K562 (cell line): ENCODE measurements around the gene RUNDC3A. TPM values are rescaled to one million over a fixed set of nuclear protein-coding genes. Genes with fewer than 3 reads are reported as not detected.

Experiments used
- ATAC-seq: fragments of 200-7000 bp; cut with Tn5 transposase; 3 replicates; pipeline ENCODE4 v1.9.1; 2020; ENCODE audit warnings: moderate library complexity
- BruUV-seq: library from RNA; stranded (reverse); fragments of 400-500 nt; replicated peaks from 2 replicates; lab custom pipeline; 2021; lab: Mats Ljungman, UMichigan
- CTCF ChIA-PET: fragments of 300-600 bp; formaldehyde crosslinking; extraction: SDS; loops from one replicate; lab custom pipeline; 2021; ENCODE audit warnings: low intra/inter-chr PET ratio; lab: Yijun Ruan, JAX
- POLR2A ChIA-PET: fragments of 300-600, 350-650 bp; sonication (Branson Sonifier 250); formaldehyde crosslinking; extraction: SDS; loops from one replicate; lab custom pipeline; 2021; ENCODE audit warnings: antibody characterized with exemption, inconsistent platforms; lab: Yijun Ruan, JAX
- DNase-seq, 4 experiments: peaks; one replicate each; pipeline versions ENCODE4 v3.0.0 to v3.0.0-alpha.2; 2011 to 2018; ENCODE audit warnings: low spot score in 3 of 4, mixed read lengths in 3 of 4; ENCODE audit errors: extremely low read depth in 1 of 4
- FAIRE-seq: peaks from 2 replicates; lab custom pipeline; 2011; peaks lifted over from hg19 to GRCh38; lab: Jason Lieb, UNC
- H2AFZ ChIP-seq: 2 replicates; pipeline ENCODE4 v1.6.0; 2011; ENCODE audit warnings: low read depth, low read length, control low read depth, inconsistent platforms
- H3K27ac ChIP-seq: fragments of 200-600 bp; 3 replicates; pipeline ENCODE4 v1.8.0; 2011; ENCODE audit warnings: low read depth, mild to moderate bottlenecking, control low read depth, inconsistent platforms, low read length, moderate library complexity, mixed read lengths; ENCODE audit errors: extremely low read depth
- H3K27me3 ChIP-seq, 2 experiments: fragments of 300-600 bp in 1 of 2; 2 replicates in 1 of 2; 3 replicates in 1 of 2; pipeline versions ENCODE4 v1.6.0 to v1.8.0; 2011; ENCODE audit warnings: inconsistent platforms in 2 of 2, low read length in 2 of 2, mild to moderate bottlenecking in 1 of 2, mixed read lengths in 1 of 2, moderate library complexity in 1 of 2; ENCODE audit not compliant: control insufficient read depth in 2 of 2, insufficient read depth in 2 of 2
- H3K36me3 ChIP-seq: fragments of 300-600 bp; 3 replicates; pipeline ENCODE4 v1.8.0; 2011; ENCODE audit warnings: mild to moderate bottlenecking, low read length, inconsistent platforms; ENCODE audit not compliant: control insufficient read depth, insufficient read depth
- H3K4me1 ChIP-seq, 2 experiments: fragments of 200-600 bp in 1 of 2; replicated peaks in 1 of 2; 2 replicates in 1 of 2; 3 replicates in 1 of 2; pipeline versions ENCODE4 v1.5.1 to v1.8.0; 2011; ENCODE audit warnings: inconsistent platforms in 2 of 2, low read length in 2 of 2, mild to moderate bottlenecking in 1 of 2, mixed read lengths in 1 of 2, moderate library complexity in 1 of 2; ENCODE audit not compliant: control insufficient read depth in 2 of 2, insufficient read depth in 2 of 2
- H3K4me2 ChIP-seq: 2 replicates; pipeline ENCODE4 v1.6.1; 2011; ENCODE audit warnings: low read length, control low read depth, inconsistent platforms, mixed read lengths; ENCODE audit not compliant: insufficient read depth
- H3K4me3 ChIP-seq: fragments of 200-600 bp; sonication (generic), shearing (Covaris generic); 2 replicates; pipeline ENCODE4 v1.5.1; 2016; ENCODE audit warnings: control low read depth, inconsistent platforms
- H3K79me2 ChIP-seq: fragments of 200-600 bp; 3 replicates; pipeline ENCODE4 v1.8.0; 2011; ENCODE audit warnings: low read length, inconsistent platforms; ENCODE audit not compliant: control insufficient read depth, insufficient read depth
- H3K9ac ChIP-seq, 2 experiments: 2 replicates each; pipeline versions ENCODE4 v1.6.0 to v1.6.1; 2011; ENCODE audit warnings: low read depth in 2 of 2, low read length in 2 of 2, control low read depth in 1 of 2, inconsistent platforms in 1 of 2, mild to moderate bottlenecking in 1 of 2, mixed read lengths in 1 of 2; ENCODE audit not compliant: insufficient read depth in 1 of 2
- H3K9me1 ChIP-seq: one replicate; pipeline ENCODE4 v1.6.0; 2011; ENCODE audit warnings: inconsistent platforms, mild to moderate bottlenecking, low read length, moderate library complexity; ENCODE audit not compliant: control insufficient read depth, insufficient read depth
- H3K9me3 ChIP-seq: replicated peaks from 2 replicates; pipeline ENCODE4 v1.5.1; 2011; ENCODE audit warnings: low read depth, low read length, inconsistent platforms; ENCODE audit not compliant: control insufficient read depth, insufficient read depth
- H4K20me1 ChIP-seq: replicated peaks from 2 replicates; pipeline ENCODE4 v1.6.1; 2011; ENCODE audit warnings: low read length, inconsistent platforms, mixed read lengths; ENCODE audit not compliant: control insufficient read depth, insufficient read depth
- BRCA1 ChIP-seq, 2 experiments: fragments of 450-650 bp in 1 of 2; sonication (generic) in 1 of 2; formaldehyde crosslinking in 1 of 2; IDR thresholded peaks; 2 replicates each; pipeline versions ENCODE4 v1.5.0 to v1.6.1; 2017 to 2020; ENCODE audit warnings: mild to moderate bottlenecking in 1 of 2, missing genetic modification reagents in 1 of 2
- GABPB1 ChIP-seq: sonication (generic); formaldehyde crosslinking; IDR thresholded peaks from 2 replicates; pipeline ENCODE4 v1.8.0; 2022; ENCODE audit warnings: mild to moderate bottlenecking, missing genetic modification reagents
- MEIS2 ChIP-seq: fragments of 450-650 bp; IDR thresholded peaks from 2 replicates; pipeline ENCODE4 v1.6.1; 2014; ENCODE audit warnings: mild to moderate bottlenecking; ENCODE audit not compliant: partially characterized antibody
- NELFE ChIP-seq: IDR thresholded peaks from 2 replicates; pipeline ENCODE4 v1.6.1; 2011; ENCODE audit warnings: mild to moderate bottlenecking; ENCODE audit not compliant: insufficient read depth, insufficient read length
- NFATC3 ChIP-seq: fragments of 450-650 bp; IDR thresholded peaks from 2 replicates; pipeline ENCODE4 v1.6.1; 2017; ENCODE audit warnings: mild to moderate bottlenecking
- NRF1 ChIP-seq, 2 experiments: fragments of 450-650 bp; IDR thresholded peaks in 1 of 2; conservative IDR thresholded peaks in 1 of 2; 2 replicates each; pipeline ENCODE4 v1.6.1; 2014; ENCODE audit warnings: mild to moderate bottlenecking in 2 of 2
- RBM25 ChIP-seq: fragments of 200-400 bp; formaldehyde crosslinking; IDR thresholded peaks from 2 replicates; pipeline ENCODE4 v1.6.1; 2018; ENCODE audit warnings: low read length, low read depth, moderate library complexity; ENCODE audit not compliant: severe bottlenecking
- SETDB1 ChIP-seq: IDR thresholded peaks from one replicate; pipeline ENCODE4 v1.6.1; 2012; ENCODE audit warnings: low read length, control low read depth, inconsistent platforms
- TAF9B ChIP-seq: fragments of 450-650 bp; IDR thresholded peaks from 2 replicates; pipeline ENCODE4 v1.6.1; 2018; ENCODE audit warnings: mild to moderate bottlenecking; ENCODE audit not compliant: partially characterized antibody
- U2AF2 ChIP-seq: fragments of 200-400 bp; formaldehyde crosslinking; optimal IDR thresholded peaks from 2 replicates; pipeline ENCODE3; 2017; ENCODE audit warnings: low read depth, mild to moderate bottlenecking, low read length
- WGBS: fragments of 100-300 bp; shearing (Covaris generic); methylation state at CpG from one replicate; pipeline ENCODE4 v1.1.6; 2016; ENCODE audit warnings: low coverage, mixed read lengths; ENCODE audit not compliant: insufficient coverage; ENCODE audit errors: missing lambda C conversion rate; 5-methylcytosine and 5-hydroxymethylcytosine counted together
- in situ Hi-C: fragments of 300-500 bp; cut with MboI; formaldehyde crosslinking; loops from 4 replicates; pipeline ENCODE4 v1.15.0; 2018; ENCODE audit warnings: inconsistent platforms, mixed read lengths
- intact Hi-C: fragments of 100-400 bp; cut with micrococcal nuclease; formaldehyde crosslinking; loops from 2 replicates; pipeline ENCODE4 v1.14.2; 2022
- polyA plus RNA-seq, 8 experiments: library from polyadenylated mRNA; depleted of rRNA in 4 of 8; stranded (reverse) in 5 of 8; unstranded in 3 of 8; fragments of >200 nt; fragmentation: Nextera tagmentation in 2 of 8; fragmentation: Illumina TruSeq in 1 of 8; extraction: Ambion mirVana in 2 of 8; extraction: Trizol in 1 of 8; gene quantifications; 2 replicates each; pipeline versions ENCODE4 v1.2.1 to v1.2.3, GENCODE V29; 2011 to 2014; ENCODE audit warnings: inconsistent platforms in 1 of 8, missing spikeins in 1 of 8
- total RNA-seq, 7 experiments: library from RNA; depleted of rRNA in 6 of 7; stranded (reverse); fragments of >200 nt in 6 of 7; fragmentation: Illumina TruSeq in 2 of 7; extraction: Trizol in 2 of 7; gene quantifications; 2 replicates each; pipeline versions ENCODE4 v1.2.1 to v1.2.3, GENCODE V29; 2011 to 2021; ENCODE audit warnings: low replicate concordance in 1 of 7
- TF ChIP-seq, protein P1 (sequence below), 2 experiments: fragments of 450-650 bp; IDR thresholded peaks; 2 replicates each; pipeline ENCODE4 v1.6.1; 2016
- TF ChIP-seq, protein P2 (sequence below): sonication (generic); formaldehyde crosslinking; IDR thresholded peaks from 2 replicates; pipeline ENCODE4 v1.8.0; 2022; ENCODE audit warnings: missing genetic modification reagents, mild to moderate bottlenecking, borderline replicate concordance
- TF ChIP-seq, protein P3 (sequence below): sonication (generic); formaldehyde crosslinking; IDR thresholded peaks from 2 replicates; pipeline ENCODE4 v1.8.0; 2022; ENCODE audit warnings: missing genetic modification reagents, mild to moderate bottlenecking, borderline replicate concordance
- TF ChIP-seq, protein P4 (sequence below), 2 experiments: IDR thresholded peaks in 1 of 2; conservative IDR thresholded peaks in 1 of 2; 2 replicates each; pipeline ENCODE4 v1.6.1; 2016; ENCODE audit warnings: low read depth in 2 of 2, mild to moderate bottlenecking in 1 of 2, missing compliant biosample characterization in 1 of 2, missing genetic modification characterization in 1 of 2, moderate library complexity in 1 of 2

Gene RUNDC3A
- total and polyA plus RNA-seq, 9 of the 15 experiments (the other 6 are each of a cell fraction or from before 2014, with no cell fraction given), result not detected

DNA sequence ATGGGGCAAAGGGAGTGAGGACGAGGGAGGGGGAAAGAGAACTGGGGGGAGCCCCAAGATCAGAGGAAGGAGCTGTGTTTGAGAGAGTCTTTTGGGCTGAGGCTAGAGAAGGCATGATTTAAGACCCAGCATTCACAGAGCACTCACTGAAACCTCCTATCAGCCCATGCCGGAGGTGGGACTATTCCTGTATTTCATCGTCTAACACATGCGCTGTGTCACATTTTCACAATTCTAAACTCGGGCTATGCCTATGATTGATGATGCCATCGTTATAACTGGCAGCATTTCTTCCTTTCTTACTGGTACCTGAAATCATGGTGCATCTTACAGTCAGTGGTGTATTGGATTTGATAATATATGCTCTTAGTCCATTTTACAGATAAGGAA lies 51.7 kb downstream of the RUNDC3A start:
- no peak overlapping the region for H3K4me2 ChIP-seq
- ATAC-seq (no peak), DNase-seq (no peak), FAIRE-seq (no peak)
- no peaks in the 10 kb centered on the region for H3K27me3 ChIP-seq
- H3K9me3 ChIP-seq, result no peaks in the 10 kb centered on the region
- peaks cover 9% of the 10 kb centered on the region for H4K20me1 ChIP-seq
- in situ Hi-C loops (no loop called here), intact Hi-C loops (no loop called here)
- POLR2A ChIA-PET, result interaction anchor here (0.7 to 2.4 kb wide), 2 partner anchors 8 to 308 kb away, joined by 3 to 15 read pairs; no protein-coding TSS in a partner anchor
- H3K4me1 ChIP-seq, result peaks cover 0 to 37% of the 10 kb centered on the region in 2 experiments; a peak in 3 of 5 replicates
- H2AFZ ChIP-seq, result no peak overlapping the region
- H3K79me2 ChIP-seq, result no peaks in the 10 kb centered on the region
- no TSS peak for BruUV-seq
- no peak overlapping the region for H3K27ac ChIP-seq
- TF ChIP-seq, protein P1, sequence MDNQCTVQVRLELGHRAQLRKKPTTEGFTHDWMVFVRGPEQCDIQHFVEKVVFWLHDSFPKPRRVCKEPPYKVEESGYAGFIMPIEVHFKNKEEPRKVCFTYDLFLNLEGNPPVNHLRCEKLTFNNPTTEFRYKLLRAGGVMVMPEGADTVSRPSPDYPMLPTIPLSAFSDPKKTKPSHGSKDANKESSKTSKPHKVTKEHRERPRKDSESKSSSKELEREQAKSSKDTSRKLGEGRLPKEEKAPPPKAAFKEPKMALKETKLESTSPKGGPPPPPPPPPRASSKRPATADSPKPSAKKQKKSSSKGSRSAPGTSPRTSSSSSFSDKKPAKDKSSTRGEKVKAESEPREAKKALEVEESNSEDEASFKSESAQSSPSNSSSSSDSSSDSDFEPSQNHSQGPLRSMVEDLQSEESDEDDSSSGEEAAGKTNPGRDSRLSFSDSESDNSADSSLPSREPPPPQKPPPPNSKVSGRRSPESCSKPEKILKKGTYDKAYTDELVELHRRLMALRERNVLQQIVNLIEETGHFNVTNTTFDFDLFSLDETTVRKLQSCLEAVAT (IDR thresholded peaks at IDR 0.05), result no peak
- no peak for TF ChIP-seq NELFE
- peak; percentile 34 for TF ChIP-seq MEIS2
- TF ChIP-seq GABPB1 (CRISPR knock-in tag), result no peak
- TF ChIP-seq, protein P2, sequence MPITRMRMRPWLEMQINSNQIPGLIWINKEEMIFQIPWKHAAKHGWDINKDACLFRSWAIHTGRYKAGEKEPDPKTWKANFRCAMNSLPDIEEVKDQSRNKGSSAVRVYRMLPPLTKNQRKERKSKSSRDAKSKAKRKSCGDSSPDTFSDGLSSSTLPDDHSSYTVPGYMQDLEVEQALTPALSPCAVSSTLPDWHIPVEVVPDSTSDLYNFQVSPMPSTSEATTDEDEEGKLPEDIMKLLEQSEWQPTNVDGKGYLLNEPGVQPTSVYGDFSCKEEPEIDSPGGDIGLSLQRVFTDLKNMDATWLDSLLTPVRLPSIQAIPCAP, result no peak
- TF ChIP-seq BRCA1 (IDR thresholded peaks at IDR 0.05), result no peak
- no peak for TF ChIP-seq BRCA1 (CRISPR knock-in tag; IDR thresholded peaks at IDR 0.05)
- TF ChIP-seq TAF9B, result no peak
- no peak for TF ChIP-seq U2AF2
- peak; percentile 32 for TF ChIP-seq RBM25
- peak; percentile 47 to 61 for TF ChIP-seq NRF1 (conservative IDR thresholded peaks at IDR 0.05 in 1 of 2, IDR thresholded peaks at IDR 0.05 in 1 of 2)
- TF ChIP-seq, protein P3, sequence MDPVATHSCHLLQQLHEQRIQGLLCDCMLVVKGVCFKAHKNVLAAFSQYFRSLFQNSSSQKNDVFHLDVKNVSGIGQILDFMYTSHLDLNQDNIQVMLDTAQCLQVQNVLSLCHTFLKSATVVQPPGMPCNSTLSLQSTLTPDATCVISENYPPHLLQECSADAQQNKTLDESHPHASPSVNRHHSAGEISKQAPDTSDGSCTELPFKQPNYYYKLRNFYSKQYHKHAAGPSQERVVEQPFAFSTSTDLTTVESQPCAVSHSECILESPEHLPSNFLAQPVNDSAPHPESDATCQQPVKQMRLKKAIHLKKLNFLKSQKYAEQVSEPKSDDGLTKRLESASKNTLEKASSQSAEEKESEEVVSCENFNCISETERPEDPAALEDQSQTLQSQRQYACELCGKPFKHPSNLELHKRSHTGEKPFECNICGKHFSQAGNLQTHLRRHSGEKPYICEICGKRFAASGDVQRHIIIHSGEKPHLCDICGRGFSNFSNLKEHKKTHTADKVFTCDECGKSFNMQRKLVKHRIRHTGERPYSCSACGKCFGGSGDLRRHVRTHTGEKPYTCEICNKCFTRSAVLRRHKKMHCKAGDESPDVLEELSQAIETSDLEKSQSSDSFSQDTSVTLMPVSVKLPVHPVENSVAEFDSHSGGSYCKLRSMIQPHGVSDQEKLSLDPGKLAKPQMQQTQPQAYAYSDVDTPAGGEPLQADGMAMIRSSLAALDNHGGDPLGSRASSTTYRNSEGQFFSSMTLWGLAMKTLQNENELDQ (CRISPR knock-in tag), result no peak
- no peak for TF ChIP-seq NFATC3
- TF ChIP-seq, protein P4, sequence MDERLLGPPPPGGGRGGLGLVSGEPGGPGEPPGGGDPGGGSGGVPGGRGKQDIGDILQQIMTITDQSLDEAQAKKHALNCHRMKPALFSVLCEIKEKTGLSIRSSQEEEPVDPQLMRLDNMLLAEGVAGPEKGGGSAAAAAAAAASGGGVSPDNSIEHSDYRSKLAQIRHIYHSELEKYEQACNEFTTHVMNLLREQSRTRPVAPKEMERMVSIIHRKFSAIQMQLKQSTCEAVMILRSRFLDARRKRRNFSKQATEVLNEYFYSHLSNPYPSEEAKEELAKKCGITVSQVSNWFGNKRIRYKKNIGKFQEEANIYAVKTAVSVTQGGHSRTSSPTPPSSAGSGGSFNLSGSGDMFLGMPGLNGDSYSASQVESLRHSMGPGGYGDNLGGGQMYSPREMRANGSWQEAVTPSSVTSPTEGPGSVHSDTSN (CRISPR knock-in tag; IDR thresholded peaks at IDR 0.05; ENCODE audit: low read depth), result no peak
- TF ChIP-seq, protein P4 (tag; conservative IDR thresholded peaks at IDR 0.05; ENCODE audit: low read depth), result peak; percentile 40; the same call in 1 of the 2 replicates
- no peak for TF ChIP-seq SETDB1
- H3K4me3 ChIP-seq, result no peak overlapping the region
- H3K9me1 ChIP-seq, result no peaks in the 10 kb centered on the region
- CTCF ChIA-PET, result no interaction called here
- H3K36me3 ChIP-seq, result no peaks in the 10 kb centered on the region
- peak overlapping the region in 1 of 2 experiments; percentile 69; a peak in 2 of 4 replicates for H3K9ac ChIP-seq
- WGBS, result 14% methylated on average over 5 of the region's 6 CpGs
